ENCODE measurements around the gene OMP.
A peak's percentile ranks its signal among the peaks of the same experiment; 100 is the strongest.

The OMP gene

DNA sequence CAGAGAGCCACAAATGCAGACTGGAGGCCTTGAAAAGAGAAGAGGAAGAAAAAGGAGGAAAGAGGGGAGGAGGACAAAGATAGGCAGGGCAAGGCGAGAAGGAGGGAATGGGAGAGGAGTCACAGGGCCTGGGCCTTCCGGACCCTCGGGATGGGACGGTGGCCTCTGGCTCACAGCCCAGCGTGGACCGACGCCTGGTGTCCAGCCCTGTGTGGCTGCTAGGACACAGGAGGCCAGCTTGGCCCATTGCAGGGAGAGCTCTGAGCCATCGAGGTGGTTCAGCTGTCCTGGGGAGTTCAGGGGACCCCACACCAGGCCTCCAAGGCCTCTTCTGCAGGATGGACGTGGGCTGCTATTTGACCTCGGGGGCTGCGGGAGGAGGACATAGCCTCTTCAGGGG, 34.8 kb downstream of the OMP start:
- FAIRE-seq = no peak
- DNase-seq (ENCODE audit: low spot score) = no peak

DNA sequence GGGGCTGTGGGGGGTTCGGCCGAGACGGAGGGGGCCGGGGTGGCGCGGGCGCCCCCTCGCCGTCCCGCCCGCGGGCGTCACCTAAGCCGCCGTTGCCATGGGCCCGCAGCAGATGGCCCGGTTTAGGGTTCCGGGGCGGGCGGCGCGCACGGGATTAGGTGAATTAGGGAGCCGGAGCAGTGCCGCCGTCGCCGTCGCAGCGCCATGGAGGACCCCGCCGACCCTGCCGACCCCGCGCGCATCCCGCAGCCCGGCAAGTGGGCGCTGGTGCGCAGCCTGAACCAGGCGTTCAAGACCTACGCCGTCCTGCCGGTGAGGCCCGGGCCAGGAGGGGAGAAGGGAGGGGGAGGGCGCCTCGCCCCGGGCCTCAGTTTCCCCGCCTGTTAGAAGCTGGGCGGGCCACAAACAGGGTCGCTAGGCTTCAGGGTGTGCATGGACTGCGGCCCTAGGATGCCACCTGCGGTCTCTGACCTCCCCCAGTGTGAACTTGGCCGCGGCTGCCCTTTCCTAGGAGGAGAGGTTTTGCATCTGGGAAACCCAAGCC, 35.5 kb downstream of the OMP start:
- FAIRE-seq (no peak), DNase-seq (ENCODE audit: low spot score) (no peak)

GRCh38 chr11:77139201-77139600, 36.6 kb downstream of the OMP start:
- DNase-seq (ENCODE audit: low spot score) = no peak
- FAIRE-seq = no peak

DNA sequence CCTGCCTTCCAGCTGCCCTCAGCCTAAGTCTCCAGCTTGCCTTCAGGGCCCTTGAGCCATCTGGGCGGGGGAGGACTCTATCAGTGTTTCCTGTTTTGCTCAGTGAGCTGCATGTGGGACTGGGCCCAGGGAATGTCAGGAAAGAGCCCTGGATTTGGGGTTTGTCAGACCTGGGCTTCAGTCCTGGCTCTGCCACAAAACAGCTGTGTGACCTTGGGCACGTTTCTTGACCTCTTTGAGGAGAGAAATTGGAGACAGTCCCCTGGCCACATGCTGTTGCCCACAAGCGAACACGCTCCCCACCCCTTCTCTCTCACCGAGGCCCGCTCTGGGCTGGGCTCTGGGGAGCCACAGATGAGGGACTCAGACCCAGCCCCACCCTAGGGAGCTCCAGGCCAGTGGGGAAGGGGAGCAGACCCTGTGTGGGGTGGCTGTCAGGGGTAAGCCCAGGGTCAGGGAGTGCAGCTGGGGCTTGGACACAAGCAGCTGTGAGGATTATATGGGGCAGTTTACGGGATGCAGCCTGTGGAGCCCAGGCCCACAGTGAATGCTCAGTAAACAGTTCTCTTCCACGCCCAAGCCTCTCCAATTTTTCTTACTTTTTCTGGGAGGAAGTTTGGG, 37.7 kb downstream of the OMP start:
- no peak for FAIRE-seq
- DNase-seq (ENCODE audit: low spot score) = no peak

- DNase-seq (ENCODE audit: low spot score) (no peak), FAIRE-seq (peak; percentile 96)
Observed at GRCh38 chr11:77141034-77141433, 38.4 kb downstream of the OMP start.

DNA sequence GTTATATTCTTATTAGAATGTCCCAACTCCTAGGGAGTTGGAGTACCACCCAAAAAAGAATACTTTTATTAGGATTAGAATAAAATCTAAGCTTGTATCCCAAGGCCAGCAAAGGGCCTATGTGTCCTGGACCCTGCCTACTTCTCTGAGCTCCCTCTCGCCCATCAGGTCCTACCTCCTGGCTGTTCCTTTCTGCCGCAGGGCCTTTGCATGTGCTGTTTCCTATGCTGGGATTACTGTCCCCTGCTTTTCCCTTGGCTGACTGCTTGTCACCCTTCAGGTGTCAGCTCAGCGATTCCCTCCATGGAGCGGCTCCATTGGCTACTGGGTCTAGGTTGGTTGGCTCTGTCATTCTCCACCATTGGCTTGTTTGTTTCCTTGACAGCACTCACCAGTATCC, 38.8 kb downstream of the OMP start:
- DNase-seq (ENCODE audit: low spot score) (no peak), FAIRE-seq (no peak)

DNA sequence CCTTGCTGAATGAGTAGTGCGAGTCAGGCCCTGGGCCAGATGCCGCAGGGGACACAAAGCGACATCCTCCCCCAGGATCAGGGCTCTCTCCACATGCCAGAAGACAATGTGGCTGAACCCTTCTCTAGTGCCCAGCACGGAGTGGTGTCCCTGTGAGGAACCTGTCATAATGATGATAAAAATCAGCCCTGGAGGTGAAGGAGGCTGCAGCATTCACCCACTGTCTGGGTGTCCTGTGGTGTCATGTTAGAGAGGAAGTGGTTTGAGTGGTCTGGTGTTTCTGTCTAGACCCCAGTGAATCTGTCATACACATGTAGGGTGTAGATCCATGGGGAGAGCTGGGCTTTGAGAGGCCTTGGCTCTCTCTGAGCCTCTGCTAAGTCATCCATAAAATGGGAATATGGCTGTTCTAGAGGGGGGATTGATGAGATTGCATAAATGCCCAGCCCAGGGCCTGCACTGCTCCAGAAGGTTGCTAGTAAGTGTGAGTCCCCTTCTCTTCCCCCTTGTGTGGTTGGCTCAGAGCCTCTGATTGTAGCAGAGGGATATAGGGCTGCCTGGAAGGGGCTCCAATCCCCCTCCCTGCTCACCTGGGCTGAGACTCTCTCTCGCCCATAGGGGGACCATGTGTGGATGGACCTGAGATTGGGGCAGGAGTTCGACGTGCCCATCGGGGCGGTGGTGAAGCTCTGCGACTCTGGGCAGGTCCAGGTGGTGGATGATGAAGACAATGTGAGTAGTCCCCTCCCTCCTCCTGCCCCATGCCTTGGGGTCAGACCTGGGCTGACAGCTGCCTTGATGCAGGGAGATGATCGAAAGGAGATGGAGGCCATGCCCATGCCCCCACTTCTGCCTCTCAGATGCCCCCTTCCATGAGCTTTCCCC, 39.7 kb downstream of the OMP start:
- no peak for FAIRE-seq
- DNase-seq (ENCODE audit: low spot score) = no peak

DNA sequence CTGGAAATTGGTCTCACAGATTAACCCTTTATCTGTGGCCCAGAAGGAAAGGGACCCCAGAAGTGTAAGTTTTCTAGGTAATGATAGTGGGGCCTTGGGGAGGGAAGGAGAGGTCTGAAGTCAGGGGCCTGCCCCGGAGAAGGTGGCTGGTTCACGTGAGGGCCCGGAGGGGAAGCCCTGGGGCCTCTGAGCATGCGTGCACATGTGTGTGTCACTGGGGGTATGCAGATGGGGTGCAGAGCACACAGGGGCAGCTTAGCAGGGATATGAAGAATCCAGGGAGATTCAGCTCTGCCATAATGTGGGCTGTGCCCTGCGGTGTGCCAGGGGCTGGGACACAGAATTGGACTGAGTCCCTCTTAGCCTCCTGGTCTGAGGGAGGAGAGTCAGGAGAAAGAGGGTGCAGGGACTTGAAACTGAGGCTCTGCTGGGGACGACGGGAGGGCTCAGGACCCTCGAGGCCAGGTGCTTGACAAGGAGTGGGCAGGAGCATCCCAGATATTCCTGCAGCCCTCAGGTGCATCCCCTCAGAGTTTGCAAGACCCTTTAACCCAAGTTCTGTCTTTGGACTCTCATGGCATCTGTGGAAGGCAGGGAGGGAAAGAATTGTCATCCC, 40.9 kb downstream of the OMP start:
- FAIRE-seq = no peak
- no peak for DNase-seq (ENCODE audit: low spot score)

DNA sequence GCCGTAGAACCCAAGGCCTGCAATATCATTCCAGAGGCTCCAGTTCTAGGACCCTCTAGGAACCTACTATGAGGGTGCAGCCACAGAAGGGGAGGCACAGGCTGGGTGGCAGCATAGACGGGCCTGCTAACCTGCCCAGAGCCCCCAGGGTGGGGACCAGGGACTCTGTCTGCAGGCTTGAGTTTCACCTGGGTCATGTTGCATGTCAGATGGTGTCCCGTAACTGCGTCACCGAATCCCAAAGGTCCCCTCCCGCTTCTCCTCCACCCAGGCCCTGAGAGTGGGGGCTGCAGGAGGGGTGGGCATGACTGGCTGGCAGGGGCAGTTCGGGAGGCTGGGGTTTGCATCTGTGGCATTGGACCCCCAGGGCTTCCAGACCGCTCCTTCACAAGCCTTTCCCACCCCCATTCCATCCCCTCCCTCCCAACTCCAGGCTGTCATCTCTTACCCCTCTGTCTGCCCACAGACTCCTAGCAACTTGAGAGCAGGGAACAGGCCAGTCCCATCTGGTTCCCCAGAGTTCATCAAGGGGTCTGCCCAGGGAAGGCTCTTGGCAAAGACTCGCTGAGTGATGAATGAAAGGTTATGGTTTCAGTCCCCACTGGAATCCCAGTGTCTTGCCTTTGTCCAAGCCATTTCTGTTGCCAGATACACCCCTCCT, 41.7 kb downstream of the OMP start:
- FAIRE-seq = no peak
- DNase-seq (ENCODE audit: low spot score) = no peak

GRCh38 chr11:77144857-77145428, 42.3 kb downstream of the OMP start:
- DNase-seq (ENCODE audit: low spot score) = no peak
- no peak for FAIRE-seq

DNA sequence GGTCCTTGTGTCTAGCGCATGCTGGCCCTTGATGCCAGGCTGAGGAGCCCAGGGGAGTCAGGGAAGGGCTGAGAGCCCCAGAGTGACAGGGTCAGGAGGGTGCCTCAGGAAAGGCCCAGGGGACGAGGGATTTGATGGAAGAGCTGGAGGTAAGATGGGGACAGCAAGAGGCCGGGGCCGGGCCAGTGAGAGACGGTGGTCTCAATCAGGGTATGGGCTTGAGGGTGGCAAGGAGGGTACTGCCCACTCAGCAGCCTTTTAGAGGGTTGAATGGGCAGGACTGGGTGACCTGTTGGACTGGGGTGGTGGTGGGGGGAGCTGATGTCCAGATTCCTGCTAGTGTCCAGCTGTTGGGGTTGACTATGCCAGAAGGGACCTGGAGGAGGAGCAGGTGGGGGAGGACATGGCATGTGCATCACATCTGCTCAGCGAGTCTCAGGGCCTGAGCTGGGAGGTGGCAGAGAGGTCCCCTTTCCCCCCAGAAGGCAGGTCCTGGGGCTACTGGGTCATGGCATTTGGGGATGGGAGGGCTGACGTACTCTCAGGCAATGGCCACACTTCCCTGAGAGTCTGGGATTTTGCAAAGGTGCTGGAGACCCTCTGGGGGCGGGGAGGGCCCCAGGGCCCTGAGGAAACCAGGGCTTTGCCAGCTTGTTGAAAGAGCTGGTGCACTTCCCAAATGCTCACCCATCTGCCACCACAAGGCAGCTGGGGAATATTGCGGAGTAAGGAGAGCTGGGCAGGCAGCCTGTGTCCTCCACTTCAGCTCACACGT, 43.8 kb downstream of the OMP start:
- FAIRE-seq (no peak), DNase-seq (ENCODE audit: low spot score) (no peak)

DNA sequence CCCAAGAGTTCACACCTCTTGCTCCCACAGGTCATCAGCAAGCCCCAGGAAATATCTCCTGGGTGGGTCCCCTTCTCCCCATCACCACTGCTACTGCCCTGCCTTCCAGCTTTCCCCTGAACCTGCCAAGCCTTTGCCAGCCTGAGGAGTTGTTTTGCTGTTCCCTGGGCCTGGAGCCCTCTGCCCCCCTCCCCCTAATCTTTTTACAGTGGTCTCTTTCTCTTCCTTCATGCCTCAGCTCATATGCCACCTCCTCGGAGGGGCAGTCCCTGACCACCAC, 44.3 kb downstream of the OMP start:
- FAIRE-seq (no peak), DNase-seq (ENCODE audit: low spot score) (no peak)

DNA sequence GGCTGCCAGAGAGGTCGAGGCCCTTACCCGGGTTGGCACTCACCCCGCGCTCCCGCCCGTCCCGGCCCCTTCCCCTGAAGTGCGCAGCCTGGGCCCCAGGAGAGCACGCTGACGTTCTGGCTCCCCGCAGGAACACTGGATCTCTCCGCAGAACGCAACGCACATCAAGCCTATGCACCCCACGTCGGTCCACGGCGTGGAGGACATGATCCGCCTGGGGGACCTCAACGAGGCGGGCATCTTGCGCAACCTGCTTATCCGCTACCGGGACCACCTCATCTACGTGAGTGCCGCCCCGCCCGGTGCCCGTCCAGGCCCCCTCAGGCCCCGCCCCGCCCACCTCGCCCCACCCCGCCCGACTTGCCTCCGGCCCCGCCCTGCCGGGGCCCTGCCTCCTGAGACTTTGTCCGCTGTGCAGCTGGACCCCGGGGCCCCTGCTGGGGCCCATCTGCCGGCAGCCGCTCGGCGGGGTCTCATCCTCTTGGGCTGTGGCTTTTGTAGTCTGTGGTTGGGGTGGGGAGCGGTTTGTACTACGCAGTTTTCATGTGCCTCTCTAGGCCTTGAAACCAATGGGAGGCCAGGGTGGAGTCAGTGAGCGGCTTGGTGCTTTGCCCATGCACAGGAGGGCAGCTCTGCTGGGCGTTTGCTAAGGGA, 45.2 kb downstream of the OMP start:
- DNase-seq (ENCODE audit: low spot score) (no peak), FAIRE-seq (peak; percentile 62)

DNA sequence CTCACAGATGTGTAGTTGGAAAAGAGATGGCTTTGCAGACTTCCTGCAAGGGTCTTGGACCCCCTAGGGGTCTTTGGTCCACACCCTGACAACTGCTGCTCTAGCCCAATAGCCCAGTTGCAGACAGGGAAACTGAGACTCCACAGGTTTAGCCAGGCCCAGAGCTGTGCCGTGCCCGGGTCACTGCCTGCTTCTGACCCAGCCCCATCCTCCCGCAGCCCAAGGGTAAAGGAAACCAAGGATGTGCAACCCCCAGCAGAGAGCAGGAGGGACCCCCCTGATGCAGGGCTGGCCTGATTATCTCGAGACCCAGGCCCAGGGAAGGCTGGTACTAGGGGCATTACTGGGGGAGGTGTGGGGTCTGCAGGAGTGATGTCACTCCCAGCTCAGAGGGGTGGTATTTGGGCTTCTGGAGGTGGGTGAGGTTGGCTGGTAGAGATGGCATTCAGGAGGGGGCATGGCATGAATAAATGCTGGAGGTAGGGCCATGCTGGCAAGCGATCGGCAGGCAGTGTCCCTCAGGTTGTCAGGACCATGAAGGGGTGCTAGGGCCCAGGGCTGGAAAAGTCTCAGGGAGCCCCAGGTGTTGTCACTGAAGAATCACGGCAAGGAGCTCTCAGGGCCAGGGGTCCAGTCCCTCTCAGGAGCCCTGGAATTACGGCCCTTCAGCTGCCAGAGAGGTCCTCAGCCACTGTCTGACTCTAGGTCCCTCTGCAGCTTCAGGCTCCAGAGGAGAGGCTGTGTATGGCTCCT, 46.5 kb downstream of the OMP start:
- DNase-seq (ENCODE audit: low spot score) = no peak
- FAIRE-seq = no peak

- DNase-seq (ENCODE audit: low spot score) = no peak
- no peak for FAIRE-seq
Observed at GRCh38 chr11:77149716-77150392, 47.2 kb downstream of the OMP start.

- no peak for DNase-seq (ENCODE audit: low spot score)
- FAIRE-seq = no peak
Observed at GRCh38 chr11:77150836-77151235, 48.2 kb downstream of the OMP start.

DNA sequence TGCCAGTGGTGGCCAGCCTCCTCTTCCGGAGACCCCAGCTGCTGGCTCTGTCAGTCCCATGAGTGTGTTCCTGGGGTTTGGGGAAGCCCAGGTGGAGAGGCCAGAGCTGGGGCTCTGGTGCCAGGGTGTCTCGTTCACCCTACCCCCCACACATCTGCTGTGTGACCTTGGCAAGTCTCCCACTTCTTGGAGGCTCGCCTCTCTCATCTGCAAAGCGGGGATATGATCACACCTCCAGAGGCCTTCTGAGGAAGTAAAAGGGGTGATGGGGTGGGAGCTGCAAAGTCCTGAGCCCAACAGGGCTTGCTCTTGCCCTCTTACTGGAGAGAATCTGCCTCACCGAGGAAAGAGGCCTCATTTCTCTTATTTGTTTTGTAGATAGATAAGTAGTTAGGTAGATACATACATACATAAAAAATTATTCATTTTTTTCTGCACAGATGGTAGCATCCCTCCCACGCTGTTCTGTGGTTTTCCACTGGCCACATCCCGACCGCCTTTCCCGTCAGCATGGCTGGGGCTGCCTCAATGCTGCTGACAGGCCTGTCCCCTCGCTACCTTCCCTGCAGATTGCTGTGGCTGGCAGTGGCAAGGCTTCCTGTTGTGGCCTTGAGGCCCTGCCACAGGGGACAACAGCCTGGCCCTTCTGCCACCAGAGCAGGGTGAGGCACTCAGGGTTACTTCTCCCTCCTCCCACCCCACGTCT, 49.3 kb downstream of the OMP start:
- FAIRE-seq = peak; percentile 99

DNA sequence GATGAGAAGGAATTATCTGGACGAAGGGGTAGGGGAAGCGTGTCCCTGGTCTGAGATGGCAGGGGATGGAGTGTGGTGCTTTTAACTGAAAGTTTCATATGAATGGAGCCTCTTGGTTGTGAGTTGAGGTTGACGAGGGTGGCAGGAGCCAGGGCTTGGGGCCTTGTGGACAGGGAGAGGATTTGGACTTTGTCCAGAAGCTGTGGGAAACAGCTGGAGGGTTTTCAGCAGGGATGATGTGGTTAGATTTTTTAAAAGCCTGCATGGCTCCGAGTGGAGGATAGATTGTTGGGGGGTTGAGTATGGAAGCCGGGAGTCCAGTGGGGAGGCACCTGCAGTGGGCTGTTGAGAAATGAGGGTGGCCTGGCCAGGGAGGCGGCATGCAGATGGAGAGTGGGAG, 50.2 kb downstream of the OMP start:
- DNase-seq (ENCODE audit: low spot score) (no peak), FAIRE-seq (no peak)

More for the DNA sequence above, 49.3 kb downstream of the OMP start:
- peak; percentile 53 for DNase-seq (ENCODE audit: low spot score)
